Measurements from ENCODE around the gene NHSL1. TPM values are rescaled to one million over a fixed set of nuclear protein-coding genes. Genes with fewer than 3 reads are reported as not detected.

The NHSL1 gene
- total and polyA plus RNA-seq, 2 donors (not counting 3 experiments of a cell fraction or from before 2014, with no cell fraction given), result 24.8 to 55.0 TPM

- H3K27me3 ChIP-seq (ENCODE audit: control insufficient read depth in 2 of 2, insufficient read depth in 2 of 2, low read length in 2 of 2), result no peaks in the 10 kb centered on the region
- H3K9me3 ChIP-seq (replicated peaks; ENCODE audit: control insufficient read depth, insufficient read depth, low read length), result no peaks in the 10 kb centered on the region
- intact Hi-C loops (cut with micrococcal nuclease), result no loop called here
- no peak for TF ChIP-seq JUN (IDR thresholded peaks at IDR 0.05; ENCODE audit: borderline replicate concordance, insufficient read depth, insufficient read length, low read depth)
- no peak for TF ChIP-seq GATA2 (IDR thresholded peaks at IDR 0.05; ENCODE audit: insufficient read depth, insufficient read length, low read depth, low read length)
- TF ChIP-seq POLR2A (IDR thresholded peaks at IDR 0.05; ENCODE audit: low read depth, low read length), result no peak
- no peak for TF ChIP-seq EZH2 (IDR thresholded peaks at IDR 0.05; ENCODE audit: borderline replicate concordance, low read depth, low read length, severe bottlenecking)
- no peak for TF ChIP-seq POLR2AphosphoS5 (IDR thresholded peaks at IDR 0.05; ENCODE audit: insufficient read depth, low read depth, low read length)
- no peak for TF ChIP-seq FOS (IDR thresholded peaks at IDR 0.05; ENCODE audit: borderline replicate concordance, insufficient read depth, low read length)
- TF ChIP-seq CTCF (IDR thresholded peaks at IDR 0.05; ENCODE audit: extremely low read depth in 1 of 2, insufficient read depth in 1 of 2, low read depth in 1 of 2, low read length in 2 of 2), result no peak
- no peak for TF ChIP-seq MAX (IDR thresholded peaks at IDR 0.05; ENCODE audit: insufficient read depth, insufficient read length)
- no peak for TF ChIP-seq MYC (IDR thresholded peaks at IDR 0.05; ENCODE audit: low read depth, low read length)
- H2AFZ ChIP-seq (ENCODE audit: low read depth, low read length), result no peak overlapping the region
- no peak for DNase-seq (ENCODE audit: low read depth, low spot score)
- no peaks in the 10 kb centered on the region for H3K4me1 ChIP-seq (ENCODE audit: control insufficient read depth, extremely low read depth, insufficient read depth, low read length)
- H3K4me2 ChIP-seq (ENCODE audit: insufficient read depth, low read length), result no peak overlapping the region
- BruUV-seq (replicated peaks), result no TSS peak
- H3K27ac ChIP-seq (ENCODE audit: insufficient read depth, low read depth, low read length), result no peak overlapping the region
- H4K20me1 ChIP-seq (replicated peaks; ENCODE audit: control insufficient read depth, extremely low read depth, insufficient read depth, low read length), result peaks cover 13% of the 10 kb centered on the region
- ChIA-PET CTCF (interaction anchor here (0.6 kb wide), 1 partner anchor 57 kb away, joined by 3 read pairs; no protein-coding TSS in a partner anchor), POLR2A (no interaction called here)
- peaks cover 0 to 5% of the 10 kb centered on the region in 2 experiments for H3K36me3 ChIP-seq (ENCODE audit: control insufficient read depth in 2 of 2, extremely low read depth in 1 of 2, insufficient read depth in 2 of 2, low read length in 2 of 2)
- no peak for FAIRE-seq
- no peak overlapping the region for H3K4me3 ChIP-seq (replicated peaks in 1 of 3; ENCODE audit: insufficient read depth in 1 of 3, low read depth in 1 of 3, low read length in 3 of 3)
- dilution Hi-C loops (cut with MboI; ENCODE audit: extremely low pct_ligation_motif_present, low sequenced_read_pairs), result no loop called here
- no peaks in the 10 kb centered on the region for H3K9me1 ChIP-seq (replicated peaks; ENCODE audit: control insufficient read depth, extremely low read depth, insufficient read depth, low read length)
- peaks cover 91% of the 10 kb centered on the region for H3K79me2 ChIP-seq (ENCODE audit: control insufficient read depth, insufficient read depth, low read length)
- H3K9ac ChIP-seq (replicated peaks; ENCODE audit: extremely low read depth, insufficient read depth, low read length), result no peak overlapping the region
These were observed 13.3 kb upstream of the NHSL1 start for GRCh38 chr6:138512609-138513008.

Measured in endothelial cell of umbilical vein (primary cell).